RWPE2 (cell line): ENCODE results near the gene GALNT10.

Experiments
- ATAC-seq: fragments of 200-7000 bp; cut with Tn5 transposase; 3 replicates; pipeline ENCODE4 v1.9.1; 2021; ENCODE audit warnings: low read depth
- DNase-seq: peaks from one replicate; pipeline ENCODE4 v3.0.0-alpha.2; 2020; ENCODE audit warnings: low spot score
- H3K27ac ChIP-seq: fragments of 450-650 bp; 2 replicates; pipeline ENCODE4 v1.5.1; 2017; ENCODE audit warnings: mild to moderate bottlenecking; ENCODE audit not compliant: poor library complexity, severe bottlenecking
- H3K27me3 ChIP-seq: fragments of 250-450 bp; sonication (Bioruptor Pico); 2 replicates; pipeline ENCODE4 v1.5.1; 2021; ENCODE audit warnings: mild to moderate bottlenecking, moderate library complexity; ENCODE audit not compliant: insufficient read depth, poor library complexity, severe bottlenecking
- H3K36me3 ChIP-seq: fragments of 250-450 bp; sonication (Bioruptor Pico); 2 replicates; pipeline ENCODE4 v1.5.1; 2020; ENCODE audit warnings: low read depth, mild to moderate bottlenecking, moderate library complexity
- H3K4me1 ChIP-seq: fragments of 250-450 bp; sonication (Bioruptor Pico); 2 replicates; pipeline ENCODE4 v1.5.1; 2021; ENCODE audit warnings: mild to moderate bottlenecking, moderate library complexity; ENCODE audit not compliant: insufficient read depth, poor library complexity, severe bottlenecking
- H3K4me3 ChIP-seq: fragments of 250-450 bp; sonication (Bioruptor Pico); 2 replicates; pipeline ENCODE4 v1.5.1; 2021; ENCODE audit warnings: mild to moderate bottlenecking, moderate library complexity; ENCODE audit not compliant: severe bottlenecking
- H3K9me3 ChIP-seq: fragments of 250-450 bp; sonication (Bioruptor Pico); 2 replicates; pipeline ENCODE4 v1.5.1; 2021; ENCODE audit warnings: mild to moderate bottlenecking, moderate library complexity; ENCODE audit not compliant: severe bottlenecking
- TF ChIP-seq, protein P1 (sequence below): fragments of 450-650 bp; IDR thresholded peaks from one replicate; pipeline ENCODE4 v1.5.1; 2017; ENCODE audit warnings: mild to moderate bottlenecking, moderate library complexity; ENCODE audit not compliant: poor library complexity, severe bottlenecking

GALNT10 gene

DNA sequence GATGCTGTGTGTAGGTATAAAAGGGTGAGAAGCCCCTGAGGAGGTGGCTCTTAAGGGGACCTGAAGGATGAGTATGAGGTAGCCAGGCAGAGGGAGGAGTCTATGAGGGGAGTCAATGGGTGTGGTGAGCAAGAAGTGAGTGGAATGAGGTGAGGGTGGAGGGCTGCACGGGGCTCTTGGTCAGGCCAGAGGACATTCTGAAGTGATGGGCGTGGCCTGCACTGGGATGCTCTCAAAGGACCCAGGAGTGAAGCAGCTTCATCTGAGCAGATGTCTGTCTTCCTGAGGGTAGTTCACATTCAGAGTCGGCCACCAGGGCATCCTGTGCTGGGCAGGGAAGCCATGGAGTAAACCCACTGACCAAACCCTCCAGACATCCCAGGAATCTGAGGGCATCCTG lies 210.1 kb downstream of the GALNT10 start:
- Histone ChIP-seq H3K27me3 (no peaks in the 10 kb centered on the region), H3K36me3 (no peaks in the 10 kb centered on the region), H3K4me3 (no peak overlapping the region), H3K4me1 (peaks cover 6% of the 10 kb centered on the region), H3K27ac (no peak overlapping the region), H3K9me3 (no peaks in the 10 kb centered on the region)
- TF ChIP-seq, protein P1, sequence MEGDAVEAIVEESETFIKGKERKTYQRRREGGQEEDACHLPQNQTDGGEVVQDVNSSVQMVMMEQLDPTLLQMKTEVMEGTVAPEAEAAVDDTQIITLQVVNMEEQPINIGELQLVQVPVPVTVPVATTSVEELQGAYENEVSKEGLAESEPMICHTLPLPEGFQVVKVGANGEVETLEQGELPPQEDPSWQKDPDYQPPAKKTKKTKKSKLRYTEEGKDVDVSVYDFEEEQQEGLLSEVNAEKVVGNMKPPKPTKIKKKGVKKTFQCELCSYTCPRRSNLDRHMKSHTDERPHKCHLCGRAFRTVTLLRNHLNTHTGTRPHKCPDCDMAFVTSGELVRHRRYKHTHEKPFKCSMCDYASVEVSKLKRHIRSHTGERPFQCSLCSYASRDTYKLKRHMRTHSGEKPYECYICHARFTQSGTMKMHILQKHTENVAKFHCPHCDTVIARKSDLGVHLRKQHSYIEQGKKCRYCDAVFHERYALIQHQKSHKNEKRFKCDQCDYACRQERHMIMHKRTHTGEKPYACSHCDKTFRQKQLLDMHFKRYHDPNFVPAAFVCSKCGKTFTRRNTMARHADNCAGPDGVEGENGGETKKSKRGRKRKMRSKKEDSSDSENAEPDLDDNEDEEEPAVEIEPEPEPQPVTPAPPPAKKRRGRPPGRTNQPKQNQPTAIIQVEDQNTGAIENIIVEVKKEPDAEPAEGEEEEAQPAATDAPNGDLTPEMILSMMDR, result no peak
- DNase-seq (no peak), ATAC-seq (no peak)

DNA sequence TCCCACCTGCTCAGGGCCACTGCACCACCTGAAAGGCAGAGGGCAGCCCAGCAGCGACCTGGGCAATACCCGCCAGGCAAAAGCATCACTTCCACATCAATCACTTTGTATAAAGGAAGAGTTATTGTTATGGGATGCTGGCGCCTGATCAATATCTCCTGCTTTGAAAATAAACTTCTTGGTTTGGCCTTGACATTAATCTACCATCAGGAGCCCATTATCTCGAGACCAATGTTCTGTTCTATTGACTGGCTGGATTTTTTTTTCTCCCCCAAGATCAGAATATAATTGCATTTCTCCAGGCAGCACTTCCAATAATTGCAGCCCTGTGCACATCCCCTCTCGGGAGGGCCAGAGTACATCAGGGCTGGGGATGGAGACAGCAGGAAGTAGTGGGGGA lies 210.8 kb downstream of the GALNT10 start:
- H3K9me3 ChIP-seq, result no peaks in the 10 kb centered on the region
- no peak for DNase-seq
- H3K27me3 ChIP-seq, result no peaks in the 10 kb centered on the region
- TF ChIP-seq, protein P1, result no peak
- no peak for ATAC-seq
- peaks cover 5% of the 10 kb centered on the region for H3K4me1 ChIP-seq
- no peak overlapping the region for H3K4me3 ChIP-seq
- no peaks in the 10 kb centered on the region for H3K36me3 ChIP-seq
- H3K27ac ChIP-seq, result no peak overlapping the region

DNA sequence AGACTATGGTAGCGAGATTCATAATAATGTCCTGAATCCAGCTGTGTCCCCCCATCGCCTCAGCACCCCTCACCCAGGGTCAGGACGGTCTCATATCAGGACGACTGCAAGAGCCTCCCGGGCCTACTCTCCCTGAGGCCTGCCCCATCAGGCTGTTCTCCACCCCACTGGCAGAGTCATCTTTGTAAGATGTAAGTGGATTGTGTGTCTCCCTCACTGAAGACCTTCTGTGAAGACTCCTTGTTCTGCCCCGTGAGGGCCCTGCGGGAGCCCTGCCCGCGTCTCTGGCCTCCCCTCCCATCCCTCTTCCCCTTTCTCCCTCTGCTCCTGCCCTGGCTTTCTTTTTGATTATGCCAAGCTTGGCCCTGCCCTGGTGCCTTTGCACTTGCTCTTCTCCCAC lies 211.4 kb downstream of the GALNT10 start:
- Histone ChIP-seq H3K27me3 (no peaks in the 10 kb centered on the region), H3K4me1 (peaks cover 5% of the 10 kb centered on the region), H3K27ac (no peak overlapping the region), H3K4me3 (no peak overlapping the region), H3K36me3 (no peaks in the 10 kb centered on the region), H3K9me3 (no peaks in the 10 kb centered on the region)
- TF ChIP-seq, protein P1, result no peak
- ATAC-seq, result no peak
- no peak for DNase-seq

DNA sequence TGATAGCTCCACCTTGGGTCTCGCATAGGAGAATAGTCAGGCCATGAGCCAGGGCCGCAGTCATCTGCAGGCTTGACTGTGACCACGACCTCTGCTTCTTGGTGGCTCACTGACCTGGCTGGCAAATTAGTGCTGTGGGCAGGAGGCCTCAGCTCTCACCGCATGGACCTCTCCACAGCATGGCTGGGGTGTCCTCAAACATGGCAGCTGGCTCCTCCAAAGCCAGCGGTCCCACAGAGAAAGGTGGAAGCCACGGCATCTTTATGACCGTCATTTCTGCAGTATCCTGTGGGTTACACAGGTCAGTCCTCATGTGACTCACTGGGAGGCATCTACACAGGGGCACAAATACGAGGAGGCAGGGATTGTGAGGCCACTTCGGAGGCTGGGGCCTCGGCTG lies 212.1 kb downstream of the GALNT10 start:
- ATAC-seq (no peak), DNase-seq (no peak)
- Histone ChIP-seq H3K4me3 (no peak overlapping the region), H3K27me3 (no peaks in the 10 kb centered on the region), H3K36me3 (no peaks in the 10 kb centered on the region), H3K4me1 (peaks cover 5% of the 10 kb centered on the region), H3K27ac (no peak overlapping the region), H3K9me3 (no peaks in the 10 kb centered on the region)
- TF ChIP-seq, protein P1, result no peak

DNA sequence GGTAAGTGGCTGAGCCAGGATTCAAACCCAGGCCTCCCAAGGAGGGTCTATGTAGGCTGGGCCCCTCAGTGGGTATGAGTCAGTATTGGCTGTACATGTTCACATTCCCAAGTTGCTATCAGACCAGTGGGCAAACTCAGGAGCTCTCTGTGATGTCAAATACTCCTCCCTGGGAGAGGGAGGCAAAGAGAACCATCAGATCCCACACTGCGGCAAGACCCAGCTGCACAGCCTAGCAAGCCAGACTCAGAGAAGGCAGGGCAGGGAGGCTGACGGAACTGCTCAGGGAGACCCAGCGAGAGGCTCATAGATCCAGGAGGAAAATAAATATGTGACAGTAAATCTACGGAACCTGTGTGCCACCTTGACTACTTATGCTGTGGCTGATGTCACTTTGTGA lies 212.7 kb downstream of the GALNT10 start:
- H3K27me3 ChIP-seq, result no peaks in the 10 kb centered on the region
- no peak overlapping the region for H3K27ac ChIP-seq
- DNase-seq (no peak), ATAC-seq (no peak)
- H3K36me3 ChIP-seq, result no peaks in the 10 kb centered on the region
- TF ChIP-seq, protein P1, result no peak
- no peak overlapping the region for H3K4me3 ChIP-seq
- no peaks in the 10 kb centered on the region for H3K9me3 ChIP-seq
- peaks cover 5% of the 10 kb centered on the region for H3K4me1 ChIP-seq
